H1 (cell line): ENCODE measurements around the gene FOSB.

ENCODE experiments used
- CBX8 ChIP-seq: fragments of 300-800, 300-1000 bp; sonication (generic); IDR thresholded peaks from 2 replicates; pipeline ENCODE4 v1.7.1; 2016; ENCODE audit warnings: low read depth, low read length, borderline replicate concordance
- CTBP2 ChIP-seq: IDR thresholded peaks from 2 replicates; pipeline ENCODE4 v1.7.0; 2011; ENCODE audit warnings: borderline replicate concordance, mild to moderate bottlenecking, moderate library complexity, mixed read lengths, low read length; ENCODE audit not compliant: insufficient read depth, insufficient read length
- EP300 ChIP-seq, 2 experiments: IDR thresholded peaks; 1 replicate in 1 of 2; 2 replicates in 1 of 2; pipeline ENCODE4 v1.6.1; 2011 to 2012; ENCODE audit warnings: low read depth in 2 of 2, low read length in 2 of 2, mild to moderate bottlenecking in 2 of 2, borderline replicate concordance in 1 of 2, inconsistent platforms in 1 of 2, moderate library complexity in 1 of 2
- JUN ChIP-seq: IDR thresholded peaks from 2 replicates; pipeline ENCODE4 v1.6.1; 2011; ENCODE audit warnings: low read depth, mild to moderate bottlenecking, improper control_type of control experiment, low read length
- JUND ChIP-seq: IDR thresholded peaks from 2 replicates; pipeline ENCODE4 v1.6.1; 2011; ENCODE audit warnings: mild to moderate bottlenecking, improper control_type of control experiment, low read length
- RAD21 ChIP-seq, 2 experiments: IDR thresholded peaks in 1 of 2; conservative IDR thresholded peaks in 1 of 2; 2 replicates each; pipeline ENCODE4 v1.6.1; 2011; ENCODE audit warnings: low read depth in 2 of 2, low read length in 2 of 2, improper control_type of control experiment in 1 of 2, inconsistent platforms in 1 of 2, mild to moderate bottlenecking in 1 of 2, moderate library complexity in 1 of 2
- SIX5 ChIP-seq: IDR thresholded peaks from 2 replicates; pipeline ENCODE4 v1.6.1; 2011; ENCODE audit warnings: mild to moderate bottlenecking, low read depth, low read length
- SP1 ChIP-seq: IDR thresholded peaks from 2 replicates; pipeline ENCODE4 v1.6.1; 2011; ENCODE audit warnings: low read depth, low read length
- SUZ12 ChIP-seq: fragments of 200-600 bp; sonication (generic); IDR thresholded peaks from 2 replicates; pipeline ENCODE4 v1.6.1; 2012; ENCODE audit warnings: mild to moderate bottlenecking, inconsistent platforms, low read length, moderate library complexity, mixed read lengths
- TF ChIP-seq, protein P1 (sequence below), 3 experiments: IDR thresholded peaks; 1 replicate in 2 of 3; 2 replicates in 1 of 3; pipeline versions ENCODE4 v1.5.1 to v1.6.1; 2011; ENCODE audit warnings: low read length in 3 of 3, mild to moderate bottlenecking in 3 of 3, inconsistent platforms in 2 of 3, low read depth in 1 of 3, moderate library complexity in 1 of 3; ENCODE audit not compliant: insufficient read depth in 1 of 3; ENCODE audit errors: control extremely low read depth in 1 of 3
- TF ChIP-seq, protein P2 (sequence below): IDR thresholded peaks from 2 replicates; pipeline ENCODE4 v1.6.1; 2012; ENCODE audit warnings: inconsistent platforms

DNA sequence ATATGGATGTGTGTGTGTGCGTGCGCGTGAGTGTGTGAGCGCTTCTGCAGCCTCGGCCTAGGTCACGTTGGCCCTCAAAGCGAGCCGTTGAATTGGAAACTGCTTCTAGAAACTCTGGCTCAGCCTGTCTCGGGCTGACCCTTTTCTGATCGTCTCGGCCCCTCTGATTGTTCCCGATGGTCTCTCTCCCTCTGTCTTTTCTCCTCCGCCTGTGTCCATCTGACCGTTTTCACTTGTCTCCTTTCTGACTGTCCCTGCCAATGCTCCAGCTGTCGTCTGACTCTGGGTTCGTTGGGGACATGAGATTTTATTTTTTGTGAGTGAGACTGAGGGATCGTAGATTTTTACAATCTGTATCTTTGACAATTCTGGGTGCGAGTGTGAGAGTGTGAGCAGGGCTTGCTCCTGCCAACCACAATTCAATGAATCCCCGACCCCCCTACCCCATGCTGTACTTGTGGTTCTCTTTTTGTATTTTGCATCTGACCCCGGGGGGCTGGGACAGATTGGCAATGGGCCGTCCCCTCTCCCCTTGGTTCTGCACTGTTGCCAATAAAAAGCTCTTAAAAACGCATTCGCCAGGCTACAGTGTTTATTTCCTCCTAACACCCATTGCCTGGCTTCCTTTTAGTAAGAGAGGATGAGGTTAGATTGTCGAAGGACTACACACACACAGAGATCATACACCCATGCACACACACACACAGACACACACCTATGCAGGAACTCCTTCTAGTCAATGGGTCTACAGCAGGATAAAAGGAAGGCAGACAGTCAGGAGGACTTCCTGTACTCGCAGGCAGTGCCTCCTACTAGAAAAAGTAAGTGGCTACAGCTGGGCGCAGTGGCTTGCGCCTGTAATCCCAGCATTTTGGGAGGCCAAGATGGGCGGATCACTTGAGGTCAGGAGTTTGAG, 7.1 kb downstream of the FOSB start:
- TF ChIP-seq SUZ12, result no peak
- TF ChIP-seq, protein P1, sequence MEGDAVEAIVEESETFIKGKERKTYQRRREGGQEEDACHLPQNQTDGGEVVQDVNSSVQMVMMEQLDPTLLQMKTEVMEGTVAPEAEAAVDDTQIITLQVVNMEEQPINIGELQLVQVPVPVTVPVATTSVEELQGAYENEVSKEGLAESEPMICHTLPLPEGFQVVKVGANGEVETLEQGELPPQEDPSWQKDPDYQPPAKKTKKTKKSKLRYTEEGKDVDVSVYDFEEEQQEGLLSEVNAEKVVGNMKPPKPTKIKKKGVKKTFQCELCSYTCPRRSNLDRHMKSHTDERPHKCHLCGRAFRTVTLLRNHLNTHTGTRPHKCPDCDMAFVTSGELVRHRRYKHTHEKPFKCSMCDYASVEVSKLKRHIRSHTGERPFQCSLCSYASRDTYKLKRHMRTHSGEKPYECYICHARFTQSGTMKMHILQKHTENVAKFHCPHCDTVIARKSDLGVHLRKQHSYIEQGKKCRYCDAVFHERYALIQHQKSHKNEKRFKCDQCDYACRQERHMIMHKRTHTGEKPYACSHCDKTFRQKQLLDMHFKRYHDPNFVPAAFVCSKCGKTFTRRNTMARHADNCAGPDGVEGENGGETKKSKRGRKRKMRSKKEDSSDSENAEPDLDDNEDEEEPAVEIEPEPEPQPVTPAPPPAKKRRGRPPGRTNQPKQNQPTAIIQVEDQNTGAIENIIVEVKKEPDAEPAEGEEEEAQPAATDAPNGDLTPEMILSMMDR (IDR thresholded peaks at IDR 0.05; ENCODE audit: control extremely low read depth in 1 of 3, insufficient read depth in 1 of 3, low read depth in 1 of 3, low read length in 3 of 3), result no peak
- no peak for TF ChIP-seq EP300 (IDR thresholded peaks at IDR 0.05; ENCODE audit: borderline replicate concordance in 1 of 2, low read depth in 2 of 2, low read length in 2 of 2)
- no peak for TF ChIP-seq JUN
- no peak for TF ChIP-seq CBX8
- no peak for TF ChIP-seq SIX5
- TF ChIP-seq CTBP2, result no peak
- no peak for TF ChIP-seq SP1
- TF ChIP-seq RAD21 (IDR thresholded peaks at IDR 0.05 in 1 of 2, conservative IDR thresholded peaks at IDR 0.05 in 1 of 2; ENCODE audit: low read depth in 2 of 2, low read length in 2 of 2), result no peak
- TF ChIP-seq, protein P2, sequence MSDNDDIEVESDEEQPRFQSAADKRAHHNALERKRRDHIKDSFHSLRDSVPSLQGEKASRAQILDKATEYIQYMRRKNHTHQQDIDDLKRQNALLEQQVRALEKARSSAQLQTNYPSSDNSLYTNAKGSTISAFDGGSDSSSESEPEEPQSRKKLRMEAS, result no peak
- TF ChIP-seq JUND, result no peak
